Measurements from ENCODE around the gene HPRT1.

- TF ChIP-seq, protein P1, sequence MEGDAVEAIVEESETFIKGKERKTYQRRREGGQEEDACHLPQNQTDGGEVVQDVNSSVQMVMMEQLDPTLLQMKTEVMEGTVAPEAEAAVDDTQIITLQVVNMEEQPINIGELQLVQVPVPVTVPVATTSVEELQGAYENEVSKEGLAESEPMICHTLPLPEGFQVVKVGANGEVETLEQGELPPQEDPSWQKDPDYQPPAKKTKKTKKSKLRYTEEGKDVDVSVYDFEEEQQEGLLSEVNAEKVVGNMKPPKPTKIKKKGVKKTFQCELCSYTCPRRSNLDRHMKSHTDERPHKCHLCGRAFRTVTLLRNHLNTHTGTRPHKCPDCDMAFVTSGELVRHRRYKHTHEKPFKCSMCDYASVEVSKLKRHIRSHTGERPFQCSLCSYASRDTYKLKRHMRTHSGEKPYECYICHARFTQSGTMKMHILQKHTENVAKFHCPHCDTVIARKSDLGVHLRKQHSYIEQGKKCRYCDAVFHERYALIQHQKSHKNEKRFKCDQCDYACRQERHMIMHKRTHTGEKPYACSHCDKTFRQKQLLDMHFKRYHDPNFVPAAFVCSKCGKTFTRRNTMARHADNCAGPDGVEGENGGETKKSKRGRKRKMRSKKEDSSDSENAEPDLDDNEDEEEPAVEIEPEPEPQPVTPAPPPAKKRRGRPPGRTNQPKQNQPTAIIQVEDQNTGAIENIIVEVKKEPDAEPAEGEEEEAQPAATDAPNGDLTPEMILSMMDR (IDR thresholded peaks at IDR 0.05), result no peak
- TF ChIP-seq POLR2A (IDR thresholded peaks at IDR 0.05), result no peak
These were observed 64.2 kb downstream of the HPRT1 start for GRCh38 chrX:134524181-134524580.

Measured in testis (tissue), 2 donors.